ENCODE data around the gene TOX3.

Gene TOX3

DNA sequence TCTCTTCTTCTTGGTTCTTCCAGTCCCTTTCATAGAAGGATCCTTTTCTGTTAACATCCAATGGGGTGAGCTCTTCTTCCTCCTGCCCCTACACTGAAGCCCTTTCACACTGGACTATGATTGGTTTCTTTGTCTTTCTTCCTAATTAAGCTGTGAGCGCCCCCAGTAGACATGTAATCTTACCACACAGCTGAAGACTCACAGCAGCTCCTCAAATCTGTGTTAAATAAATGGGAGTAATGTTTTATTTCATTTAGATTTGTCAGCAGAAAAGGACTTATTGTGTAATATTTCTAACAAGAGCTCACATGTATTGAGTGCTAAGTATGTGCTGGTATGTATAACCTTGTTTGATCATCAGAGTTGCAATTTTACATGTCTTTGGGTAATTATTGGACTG is 55.7 kb downstream of the TOX3 start:
- ChIA-PET CTCF (no interaction called here), POLR2A (no interaction called here)
- Histone ChIP-seq H3K9me3 (ENCODE audit: control insufficient read depth, insufficient read depth, low read depth, low read length) (no peaks in the 10 kb centered on the region), H3K27ac (ENCODE audit: extremely low read depth, low read depth, low read length) (no peak overlapping the region), H3K4me1 (ENCODE audit: control insufficient read depth, insufficient read depth, low read length) (peaks cover 10% of the 10 kb centered on the region; the same call in 1 of the 2 replicates), H3K36me3 (ENCODE audit: control insufficient read depth in 2 of 2, insufficient read depth in 1 of 2, low read length in 2 of 2) (no peaks in the 10 kb centered on the region), H3K4me3 (ENCODE audit: low read depth, low read length) (no peak overlapping the region)
- no peak for TF ChIP-seq ZNF76 (tag by site-specific recombination; IDR thresholded peaks at IDR 0.05; ENCODE audit: borderline replicate concordance, low read depth)
- TF ChIP-seq KLF9 (tag by site-specific recombination; IDR thresholded peaks at IDR 0.05; ENCODE audit: low read depth) = no peak
- TF ChIP-seq TCF7L2 (IDR thresholded peaks at IDR 0.05; ENCODE audit: borderline replicate concordance, low read depth, low read length) = no peak
- TF ChIP-seq, protein P1, sequence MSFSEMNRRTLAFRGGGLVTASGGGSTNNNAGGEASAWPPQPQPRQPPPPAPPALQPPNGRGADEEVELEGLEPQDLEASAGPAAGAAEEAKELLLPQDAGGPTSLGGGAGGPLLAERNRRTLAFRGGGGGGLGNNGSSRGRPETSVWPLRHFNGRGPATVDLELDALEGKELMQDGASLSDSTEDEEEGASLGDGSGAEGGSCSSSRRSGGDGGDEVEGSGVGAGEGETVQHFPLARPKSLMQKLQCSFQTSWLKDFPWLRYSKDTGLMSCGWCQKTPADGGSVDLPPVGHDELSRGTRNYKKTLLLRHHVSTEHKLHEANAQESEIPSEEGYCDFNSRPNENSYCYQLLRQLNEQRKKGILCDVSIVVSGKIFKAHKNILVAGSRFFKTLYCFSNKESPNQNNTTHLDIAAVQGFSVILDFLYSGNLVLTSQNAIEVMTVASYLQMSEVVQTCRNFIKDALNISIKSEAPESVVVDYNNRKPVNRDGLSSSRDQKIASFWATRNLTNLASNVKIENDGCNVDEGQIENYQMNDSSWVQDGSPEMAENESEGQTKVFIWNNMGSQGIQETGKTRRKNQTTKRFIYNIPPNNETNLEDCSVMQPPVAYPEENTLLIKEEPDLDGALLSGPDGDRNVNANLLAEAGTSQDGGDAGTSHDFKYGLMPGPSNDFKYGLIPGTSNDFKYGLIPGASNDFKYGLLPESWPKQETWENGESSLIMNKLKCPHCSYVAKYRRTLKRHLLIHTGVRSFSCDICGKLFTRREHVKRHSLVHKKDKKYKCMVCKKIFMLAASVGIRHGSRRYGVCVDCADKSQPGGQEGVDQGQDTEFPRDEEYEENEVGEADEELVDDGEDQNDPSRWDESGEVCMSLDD (tag by site-specific recombination; IDR thresholded peaks at IDR 0.05) = no peak
- no peak for TF ChIP-seq ZNF23 (tag by site-specific recombination; IDR thresholded peaks at IDR 0.05; ENCODE audit: borderline replicate concordance)
- TF ChIP-seq, protein P2, sequence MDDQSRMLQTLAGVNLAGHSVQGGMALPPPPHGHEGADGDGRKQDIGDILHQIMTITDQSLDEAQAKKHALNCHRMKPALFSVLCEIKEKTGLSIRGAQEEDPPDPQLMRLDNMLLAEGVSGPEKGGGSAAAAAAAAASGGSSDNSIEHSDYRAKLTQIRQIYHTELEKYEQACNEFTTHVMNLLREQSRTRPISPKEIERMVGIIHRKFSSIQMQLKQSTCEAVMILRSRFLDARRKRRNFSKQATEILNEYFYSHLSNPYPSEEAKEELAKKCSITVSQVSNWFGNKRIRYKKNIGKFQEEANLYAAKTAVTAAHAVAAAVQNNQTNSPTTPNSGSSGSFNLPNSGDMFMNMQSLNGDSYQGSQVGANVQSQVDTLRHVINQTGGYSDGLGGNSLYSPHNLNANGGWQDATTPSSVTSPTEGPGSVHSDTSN (CRISPR knock-in tag; IDR thresholded peaks at IDR 0.05) = no peak
- TF ChIP-seq, protein P3, sequence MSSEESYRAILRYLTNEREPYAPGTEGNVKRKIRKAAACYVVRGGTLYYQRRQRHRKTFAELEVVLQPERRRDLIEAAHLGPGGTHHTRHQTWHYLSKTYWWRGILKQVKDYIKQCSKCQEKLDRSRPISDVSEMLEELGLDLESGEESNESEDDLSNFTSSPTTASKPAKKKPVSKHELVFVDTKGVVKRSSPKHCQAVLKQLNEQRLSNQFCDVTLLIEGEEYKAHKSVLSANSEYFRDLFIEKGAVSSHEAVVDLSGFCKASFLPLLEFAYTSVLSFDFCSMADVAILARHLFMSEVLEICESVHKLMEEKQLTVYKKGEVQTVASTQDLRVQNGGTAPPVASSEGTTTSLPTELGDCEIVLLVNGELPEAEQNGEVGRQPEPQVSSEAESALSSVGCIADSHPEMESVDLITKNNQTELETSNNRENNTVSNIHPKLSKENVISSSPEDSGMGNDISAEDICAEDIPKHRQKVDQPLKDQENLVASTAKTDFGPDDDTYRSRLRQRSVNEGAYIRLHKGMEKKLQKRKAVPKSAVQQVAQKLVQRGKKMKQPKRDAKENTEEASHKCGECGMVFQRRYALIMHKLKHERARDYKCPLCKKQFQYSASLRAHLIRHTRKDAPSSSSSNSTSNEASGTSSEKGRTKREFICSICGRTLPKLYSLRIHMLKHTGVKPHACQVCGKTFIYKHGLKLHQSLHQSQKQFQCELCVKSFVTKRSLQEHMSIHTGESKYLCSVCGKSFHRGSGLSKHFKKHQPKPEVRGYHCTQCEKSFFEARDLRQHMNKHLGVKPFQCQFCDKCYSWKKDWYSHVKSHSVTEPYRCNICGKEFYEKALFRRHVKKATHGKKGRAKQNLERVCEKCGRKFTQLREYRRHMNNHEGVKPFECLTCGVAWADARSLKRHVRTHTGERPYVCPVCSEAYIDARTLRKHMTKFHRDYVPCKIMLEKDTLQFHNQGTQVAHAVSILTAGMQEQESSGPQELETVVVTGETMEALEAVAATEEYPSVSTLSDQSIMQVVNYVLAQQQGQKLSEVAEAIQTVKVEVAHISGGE (tag by site-specific recombination; conservative IDR thresholded peaks at IDR 0.05; ENCODE audit: low read depth) = no peak
- TF ChIP-seq ZNF830 (tag by site-specific recombination; IDR thresholded peaks at IDR 0.05; ENCODE audit: low read depth) = no peak
- TF ChIP-seq HOXD13 (CRISPR knock-in tag; IDR thresholded peaks at IDR 0.05; ENCODE audit: borderline replicate concordance) = no peak

DNA sequence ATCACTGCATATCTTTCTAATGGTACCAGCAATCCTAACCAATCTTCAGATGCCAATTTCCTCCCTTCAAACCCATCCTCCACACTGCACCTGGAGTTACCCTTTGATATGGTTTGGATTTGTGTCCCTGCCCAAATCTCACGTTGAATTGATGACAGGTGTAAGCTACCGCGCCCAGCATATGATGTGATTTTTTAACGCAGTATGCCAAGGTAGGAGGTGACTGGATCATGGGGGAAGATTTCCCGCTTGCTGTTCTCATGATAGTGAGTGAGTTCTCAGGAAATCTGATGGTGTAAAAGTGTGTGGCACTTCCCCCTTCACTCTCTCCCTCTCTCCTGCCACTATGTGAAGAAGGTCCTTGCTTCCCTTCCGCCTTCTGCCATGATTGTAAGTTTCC is 57.0 kb downstream of the TOX3 start:
- Histone ChIP-seq H3K27ac (ENCODE audit: extremely low read depth, low read depth, low read length) (no peak overlapping the region), H3K4me3 (ENCODE audit: low read depth, low read length) (no peak overlapping the region), H3K9me3 (ENCODE audit: control insufficient read depth, insufficient read depth, low read depth, low read length) (no peaks in the 10 kb centered on the region), H3K4me1 (ENCODE audit: control insufficient read depth, insufficient read depth, low read length) (0 out of 2 replicates have a peak, but pooled peaks cover 3% of the 10 kb centered on the region), H3K36me3 (ENCODE audit: control insufficient read depth in 2 of 2, insufficient read depth in 1 of 2, low read length in 2 of 2) (no peaks in the 10 kb centered on the region)
- POLR2A ChIA-PET = no interaction called here
- TF ChIP-seq ZNF354C (tag by site-specific recombination; IDR thresholded peaks at IDR 0.05; ENCODE audit: borderline replicate concordance, low read depth) (no peak), ZNF10 (tag by site-specific recombination; IDR thresholded peaks at IDR 0.05) (no peak), ZNF837 (tag by site-specific recombination; IDR thresholded peaks at IDR 0.05) (no peak), KLF9 (tag by site-specific recombination; IDR thresholded peaks at IDR 0.05; ENCODE audit: low read depth) (no peak), ZNF341 (tag by site-specific recombination; IDR thresholded peaks at IDR 0.05; ENCODE audit: low read depth) (no peak), ZNF776 (tag by site-specific recombination; IDR thresholded peaks at IDR 0.05; ENCODE audit: borderline replicate concordance) (no peak), ZNF510 (tag by site-specific recombination; IDR thresholded peaks at IDR 0.05; ENCODE audit: insufficient replicate concordance) (no peak)
- TF ChIP-seq, protein P4, sequence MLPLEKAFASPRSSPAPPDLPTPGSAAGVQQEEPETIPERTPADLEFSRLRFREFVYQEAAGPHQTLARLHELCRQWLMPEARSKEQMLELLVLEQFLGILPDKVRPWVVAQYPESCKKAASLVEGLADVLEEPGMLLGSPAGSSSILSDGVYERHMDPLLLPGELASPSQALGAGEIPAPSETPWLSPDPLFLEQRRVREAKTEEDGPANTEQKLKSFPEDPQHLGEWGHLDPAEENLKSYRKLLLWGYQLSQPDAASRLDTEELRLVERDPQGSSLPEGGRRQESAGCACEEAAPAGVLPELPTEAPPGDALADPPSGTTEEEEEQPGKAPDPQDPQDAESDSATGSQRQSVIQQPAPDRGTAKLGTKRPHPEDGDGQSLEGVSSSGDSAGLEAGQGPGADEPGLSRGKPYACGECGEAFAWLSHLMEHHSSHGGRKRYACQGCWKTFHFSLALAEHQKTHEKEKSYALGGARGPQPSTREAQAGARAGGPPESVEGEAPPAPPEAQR (tag by site-specific recombination; IDR thresholded peaks at IDR 0.05) = no peak
- TF ChIP-seq, protein P5, sequence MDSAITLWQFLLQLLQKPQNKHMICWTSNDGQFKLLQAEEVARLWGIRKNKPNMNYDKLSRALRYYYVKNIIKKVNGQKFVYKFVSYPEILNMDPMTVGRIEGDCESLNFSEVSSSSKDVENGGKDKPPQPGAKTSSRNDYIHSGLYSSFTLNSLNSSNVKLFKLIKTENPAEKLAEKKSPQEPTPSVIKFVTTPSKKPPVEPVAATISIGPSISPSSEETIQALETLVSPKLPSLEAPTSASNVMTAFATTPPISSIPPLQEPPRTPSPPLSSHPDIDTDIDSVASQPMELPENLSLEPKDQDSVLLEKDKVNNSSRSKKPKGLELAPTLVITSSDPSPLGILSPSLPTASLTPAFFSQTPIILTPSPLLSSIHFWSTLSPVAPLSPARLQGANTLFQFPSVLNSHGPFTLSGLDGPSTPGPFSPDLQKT (IDR thresholded peaks at IDR 0.05; ENCODE audit: borderline replicate concordance, low read depth, low read length) = no peak
- CTCF ChIA-PET = no interaction called here

Data from HEK293 (cell line).